Nasal cavity respiratory epithelium epithelial cell of viscerocranial mucosa (primary cell): Measurements from ENCODE around the gene B3GNT4. TPM values are rescaled to one million over a fixed set of nuclear protein-coding genes. Genes with fewer than 3 reads are reported as not detected.

Experiments used
- total RNA-seq: library from RNA; depleted of rRNA; stranded (reverse); fragments of >200 nt; gene quantifications from 2 replicates; pipeline ENCODE4 v1.2.3, GENCODE V29; 2014

B3GNT4 gene
- total RNA-seq = 0.68 and 5.6 TPM in 2 replicates

DNA sequence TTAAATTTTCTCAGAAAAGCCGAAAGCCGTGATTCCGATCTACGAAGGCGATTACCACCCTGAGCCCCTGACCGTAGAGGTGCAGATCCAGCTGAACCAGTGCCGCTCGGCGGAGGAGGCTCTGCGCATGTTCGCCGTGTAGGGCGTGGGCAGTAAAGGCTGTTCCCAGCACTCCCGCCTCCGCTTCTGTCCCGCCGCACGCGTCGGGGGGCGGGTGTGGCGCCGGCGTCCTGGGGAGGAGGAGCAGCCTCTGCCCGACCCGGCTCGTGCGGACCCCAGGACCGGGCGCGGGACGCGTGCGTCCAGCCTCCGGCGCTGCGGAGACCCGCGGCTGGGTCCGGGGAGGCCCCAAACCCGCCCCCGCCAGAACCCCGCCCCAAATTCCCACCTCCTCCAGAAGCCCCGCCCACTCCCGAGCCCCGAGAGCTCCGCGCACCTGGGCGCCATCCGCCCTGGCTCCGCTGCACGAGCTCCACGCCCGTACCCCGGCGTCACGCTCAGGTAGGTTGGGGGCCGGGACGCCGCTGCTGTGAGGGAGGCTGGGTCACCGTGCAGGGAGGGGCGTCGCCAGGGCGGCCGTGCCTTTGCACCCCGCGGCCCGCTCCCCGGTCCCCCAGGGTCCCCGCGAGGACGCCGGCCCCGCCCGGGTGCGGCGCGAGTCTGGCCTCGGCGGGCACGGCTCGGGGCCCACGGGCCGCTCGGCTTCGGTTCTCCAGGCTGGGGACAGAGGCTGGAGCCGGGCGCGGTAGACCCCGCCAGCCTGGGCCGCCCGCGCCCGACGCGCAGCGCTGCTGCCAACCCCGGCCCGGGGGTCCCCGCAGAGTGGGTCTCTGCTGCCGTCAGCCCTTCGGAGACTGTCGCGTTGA is at the start of gene B3GNT4:
B3GNT4 (plus strand) TSS at position 409 of the 866 bp plus-strand sequence. CDS start 910 bp downstream, outside the sequence.

DNA sequence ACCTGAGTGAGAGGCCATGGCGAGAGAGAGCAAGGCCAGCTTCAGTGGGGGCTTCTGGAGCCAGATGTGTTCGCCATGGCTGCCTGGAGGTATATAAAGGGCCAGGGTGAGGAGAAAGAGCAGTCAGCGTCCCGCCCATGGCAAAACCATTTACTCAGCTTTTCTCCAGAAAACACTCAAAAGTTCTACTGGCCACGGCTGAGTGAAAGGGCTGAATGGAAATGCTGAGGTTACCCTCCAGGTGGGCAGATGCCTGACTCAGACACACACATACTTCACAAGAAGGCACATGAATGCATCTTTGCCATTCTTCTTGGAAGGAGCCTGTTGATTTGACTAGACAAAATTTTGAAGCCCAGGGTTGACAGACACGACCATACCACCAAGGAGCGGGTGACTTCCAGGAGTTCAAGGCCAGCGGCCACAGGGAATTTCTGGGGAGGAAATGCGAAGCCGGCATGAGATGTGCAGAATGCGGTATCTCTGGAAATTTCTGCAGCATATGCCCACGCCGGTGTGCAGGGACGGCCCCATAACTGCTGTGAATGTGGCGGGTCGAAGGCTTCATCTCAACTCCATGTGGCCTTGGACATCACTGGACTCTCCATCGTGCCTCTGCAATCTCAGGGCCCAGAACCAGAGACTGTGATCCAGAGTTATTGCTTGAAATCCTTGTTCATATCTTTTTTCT is 29.2 kb upstream of the B3GNT4 start, which contains the start of gene IL31:
IL31 (minus strand) TSS at position 67 of the 691 bp plus-strand sequence; CDS start at position 18, 49 bp downstream.

DNA sequence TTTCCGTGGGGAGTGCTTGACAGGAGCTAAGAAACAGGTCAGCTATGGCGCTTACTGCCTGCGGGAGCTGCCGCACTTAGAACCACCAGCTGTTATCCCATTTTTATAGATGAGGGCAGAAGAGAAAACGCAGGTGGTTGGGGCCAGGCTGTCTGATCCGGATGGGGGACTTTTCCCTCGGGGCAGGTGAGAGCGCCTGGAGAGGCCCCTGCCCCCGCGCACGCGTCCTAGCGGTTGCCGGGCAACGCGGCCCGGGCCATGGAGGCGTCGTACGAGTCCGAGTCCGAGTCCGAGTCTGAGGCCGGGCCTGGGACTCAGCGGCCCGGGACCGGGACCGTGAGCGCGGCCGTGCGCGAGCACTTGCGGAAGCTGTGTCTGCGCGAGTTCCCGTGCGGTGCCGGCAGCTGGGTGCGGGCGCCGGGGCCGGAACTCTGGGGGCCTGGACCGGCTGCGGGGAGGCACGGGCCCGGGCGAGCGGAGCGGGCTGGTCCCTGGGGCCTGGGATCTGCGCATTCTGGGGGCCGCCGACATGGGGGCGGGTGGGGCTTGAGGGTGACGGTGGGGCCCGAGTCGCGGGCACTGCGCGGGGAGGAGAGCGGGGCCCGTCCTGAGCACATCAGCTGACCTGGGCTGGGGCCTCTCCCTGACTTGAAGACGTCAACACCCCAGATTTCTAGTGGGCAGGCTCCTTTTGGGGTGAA is 20.5 kb upstream of the B3GNT4 start, which contains the start of gene LRRC43:
LRRC43 (plus strand) TSS at position 237 of the 701 bp plus-strand sequence; CDS start at position 259, 22 bp downstream.

DNA sequence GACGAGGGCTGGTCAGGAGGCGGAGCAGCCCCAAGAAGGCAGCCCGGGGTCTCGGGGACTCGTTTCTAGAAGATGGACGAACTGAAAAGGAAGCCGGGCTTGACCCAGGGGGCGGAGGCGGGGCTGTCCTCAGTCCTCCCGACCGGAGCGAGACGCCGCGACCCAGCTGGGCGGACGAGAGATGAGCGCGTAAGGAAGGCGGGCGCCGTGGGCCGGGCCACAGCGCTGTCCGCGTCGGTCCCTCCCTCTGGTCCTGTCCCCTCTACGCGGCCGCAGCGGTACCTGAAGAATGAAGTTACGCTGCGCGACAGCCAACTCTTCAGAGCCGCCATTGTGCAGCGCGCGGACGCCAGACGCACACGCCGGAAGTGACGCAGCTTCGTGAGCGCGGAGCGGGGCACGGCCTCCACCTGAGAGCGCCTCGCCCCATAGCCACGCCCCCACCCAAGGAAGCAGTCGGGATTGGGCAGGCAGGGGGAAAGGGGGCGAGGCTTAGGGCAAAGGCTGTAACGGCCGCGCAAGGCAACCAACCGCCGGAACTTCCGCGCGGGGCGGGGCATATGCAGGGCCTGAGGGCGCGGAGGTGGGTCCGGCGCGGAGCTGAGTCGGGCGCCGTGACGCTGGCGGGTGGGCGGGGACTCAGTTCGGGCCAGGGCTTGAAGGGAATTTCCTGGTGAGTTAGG is 22.3 kb downstream of the B3GNT4 start, which contains the start of gene DIABLO:
DIABLO (minus strand) TSS at position 370 of the 683 bp plus-strand sequence; CDS start at position 332, 38 bp downstream.

Other genes with a start within 250 kb of the B3GNT4 start
- gene BCL7A, start 181.8 kb upstream of the B3GNT4 start, total RNA-seq = 19.5 and 29.2 TPM in 2 replicates
- 10.3 and 30.9 TPM in 2 replicates for gene MLXIP, start 125.0 kb upstream of the B3GNT4 start, total RNA-seq
- gene IL31, start 29.5 kb upstream of the B3GNT4 start, total RNA-seq = not detected in 2 replicates
- under 0.01 and 0.28 TPM in 2 replicates for gene LRRC43, start 20.6 kb upstream of the B3GNT4 start, total RNA-seq
- 56.7 and 61.2 TPM in 2 replicates for gene DIABLO, start 22.3 kb downstream of the B3GNT4 start, total RNA-seq
- gene VPS33A, start 62.8 kb downstream of the B3GNT4 start, total RNA-seq = 19.1 and 23.0 TPM in 2 replicates
- 97.4 and 145 TPM in 2 replicates for gene CLIP1, start 219.0 kb downstream of the B3GNT4 start, total RNA-seq